Tibial nerve (tissue), 4 donors: ENCODE results near the gene UGT1A4.

Source experiments
- CTCF ChIP-seq, 5 experiments: fragments of 200-600 bp in 3 of 5; fragments of 450-650 bp in 2 of 5; sonication (generic) in 3 of 5; IDR thresholded peaks; one replicate each; pipeline ENCODE4 v1.5.1; 2016 to 2019; ENCODE audit warnings: antibody characterized with exemption in 5 of 5, mild to moderate bottlenecking in 3 of 5, moderate library complexity in 2 of 5
- EP300 ChIP-seq, 2 donors: sonication (generic); formaldehyde crosslinking; IDR thresholded peaks; one replicate each; pipeline ENCODE4 v1.6.1; 2017; ENCODE audit warnings: antibody characterized with exemption in 2 of 2, mild to moderate bottlenecking in 1 of 2
- POLR2A ChIP-seq, 2 donors: fragments of 450-650 bp; IDR thresholded peaks; one replicate each; pipeline ENCODE4 v1.6.1; 2017; ENCODE audit warnings: antibody characterized with exemption in 2 of 2, mild to moderate bottlenecking in 2 of 2, moderate library complexity in 2 of 2

DNA sequence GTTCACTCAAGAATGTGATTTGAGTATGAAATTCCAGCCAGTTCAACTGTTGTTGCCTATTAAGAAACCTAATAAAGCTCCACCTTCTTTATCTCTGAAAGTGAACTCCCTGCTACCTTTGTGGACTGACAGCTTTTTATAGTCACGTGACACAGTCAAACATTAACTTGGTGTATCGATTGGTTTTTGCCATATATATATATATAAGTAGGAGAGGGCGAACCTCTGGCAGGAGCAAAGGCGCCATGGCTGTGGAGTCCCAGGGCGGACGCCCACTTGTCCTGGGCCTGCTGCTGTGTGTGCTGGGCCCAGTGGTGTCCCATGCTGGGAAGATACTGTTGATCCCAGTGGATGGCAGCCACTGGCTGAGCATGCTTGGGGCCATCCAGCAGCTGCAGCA is 41.5 kb downstream of the UGT1A4 start, which contains the start of gene UGT1A1:
- TF ChIP-seq CTCF (IDR thresholded peaks at IDR 0.05): no peak
- no peak for TF ChIP-seq POLR2A (IDR thresholded peaks at IDR 0.05)
- TF ChIP-seq EP300 (IDR thresholded peaks at IDR 0.05): no peak
